SK-N-SH (cell line): ENCODE results near the gene PBX4.
A peak's percentile ranks its signal among the peaks of the same experiment; 100 is the strongest.

Source experiments
- FOXJ3 ChIP-seq: sonication (generic); formaldehyde crosslinking; IDR thresholded peaks from 2 replicates; pipeline ENCODE4 v1.5.1; 2020; ENCODE audit warnings: mild to moderate bottlenecking, missing genetic modification reagents
- GABPA ChIP-seq: IDR thresholded peaks from 2 replicates; pipeline ENCODE4 v1.4.0; 2012; ENCODE audit warnings: low read depth, mild to moderate bottlenecking
- GATA2 ChIP-seq: sonication (generic); formaldehyde crosslinking; IDR thresholded peaks from 2 replicates; pipeline ENCODE4 v1.5.0; 2020; ENCODE audit warnings: mild to moderate bottlenecking, missing genetic modification reagents
- MXI1 ChIP-seq: IDR thresholded peaks from 2 replicates; pipeline ENCODE4 v1.6.1; 2012; ENCODE audit warnings: mild to moderate bottlenecking, low read depth, low read length, improper control_type of control experiment
- POLR2AphosphoS5 ChIP-seq: IDR thresholded peaks from 2 replicates; pipeline ENCODE4 v1.6.1; 2012; ENCODE audit warnings: low read depth, low read length
- RAD21 ChIP-seq: IDR thresholded peaks from 2 replicates; pipeline ENCODE4 v1.6.1; 2012; ENCODE audit warnings: mild to moderate bottlenecking, low read length
- RFX5 ChIP-seq: IDR thresholded peaks from 2 replicates; pipeline ENCODE4 v1.6.1; 2012; ENCODE audit warnings: mild to moderate bottlenecking, improper control_type of control experiment, low read length
- RXRA ChIP-seq: IDR thresholded peaks from 2 replicates; pipeline ENCODE4 v1.4.0; 2012; ENCODE audit warnings: low read depth, mild to moderate bottlenecking, borderline replicate concordance
- TAF1 ChIP-seq: IDR thresholded peaks from 2 replicates; pipeline ENCODE4 v1.6.1; 2012; ENCODE audit warnings: low read depth, mild to moderate bottlenecking, low read length, moderate library complexity, borderline replicate concordance
- TCF12 ChIP-seq: IDR thresholded peaks from 2 replicates; pipeline ENCODE4 v1.4.0; 2012
- YY1 ChIP-seq: IDR thresholded peaks from 2 replicates; pipeline ENCODE4 v1.4.0; 2012; ENCODE audit warnings: low read depth, mild to moderate bottlenecking
- TF ChIP-seq, protein P1 (sequence below): fragments of 200-600 bp; sonication (generic); IDR thresholded peaks from 2 replicates; pipeline ENCODE4 v1.6.1; 2017; ENCODE audit warnings: antibody characterized with exemption, mild to moderate bottlenecking, moderate library complexity
- TF ChIP-seq, protein P2 (sequence below): IDR thresholded peaks from 2 replicates; pipeline ENCODE4 v1.4.0; 2012; ENCODE audit warnings: low read depth, borderline replicate concordance
- TF ChIP-seq, protein P3 (sequence below): IDR thresholded peaks from 2 replicates; pipeline ENCODE4 v1.6.1; 2012; ENCODE audit warnings: mild to moderate bottlenecking, low read depth, low read length, moderate library complexity

DNA sequence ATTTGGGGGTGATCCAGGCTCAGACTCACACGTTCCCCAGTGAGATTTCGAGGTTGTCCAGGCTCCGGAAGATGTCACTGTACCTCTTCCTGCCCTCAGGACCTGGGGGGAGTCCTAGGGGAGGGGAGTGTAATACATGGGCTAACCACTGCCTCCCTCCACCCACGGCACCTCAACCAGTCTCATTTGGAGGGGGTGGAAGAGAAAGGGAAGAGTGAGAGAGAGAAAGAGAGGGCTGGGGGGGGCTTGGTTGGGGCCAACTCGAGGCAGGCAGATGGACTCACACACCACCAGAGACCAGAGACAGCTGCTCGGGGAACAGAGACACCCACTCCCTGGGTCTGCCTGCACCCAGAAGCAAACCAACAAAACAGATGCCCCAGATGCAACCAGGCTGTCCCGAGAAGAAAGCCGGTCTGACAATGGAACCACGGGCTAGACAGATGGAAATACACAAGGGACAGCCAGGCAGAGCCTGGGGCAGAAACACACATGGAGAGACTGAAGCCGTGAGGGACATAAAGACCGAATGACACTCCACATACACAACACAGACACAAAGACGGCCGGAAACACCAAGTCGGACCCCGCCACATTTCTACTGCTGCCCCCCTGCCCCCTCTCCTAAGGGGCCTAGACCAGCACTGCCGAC lies 24.1 kb upstream of the PBX4 start:
- TF ChIP-seq, protein P1, sequence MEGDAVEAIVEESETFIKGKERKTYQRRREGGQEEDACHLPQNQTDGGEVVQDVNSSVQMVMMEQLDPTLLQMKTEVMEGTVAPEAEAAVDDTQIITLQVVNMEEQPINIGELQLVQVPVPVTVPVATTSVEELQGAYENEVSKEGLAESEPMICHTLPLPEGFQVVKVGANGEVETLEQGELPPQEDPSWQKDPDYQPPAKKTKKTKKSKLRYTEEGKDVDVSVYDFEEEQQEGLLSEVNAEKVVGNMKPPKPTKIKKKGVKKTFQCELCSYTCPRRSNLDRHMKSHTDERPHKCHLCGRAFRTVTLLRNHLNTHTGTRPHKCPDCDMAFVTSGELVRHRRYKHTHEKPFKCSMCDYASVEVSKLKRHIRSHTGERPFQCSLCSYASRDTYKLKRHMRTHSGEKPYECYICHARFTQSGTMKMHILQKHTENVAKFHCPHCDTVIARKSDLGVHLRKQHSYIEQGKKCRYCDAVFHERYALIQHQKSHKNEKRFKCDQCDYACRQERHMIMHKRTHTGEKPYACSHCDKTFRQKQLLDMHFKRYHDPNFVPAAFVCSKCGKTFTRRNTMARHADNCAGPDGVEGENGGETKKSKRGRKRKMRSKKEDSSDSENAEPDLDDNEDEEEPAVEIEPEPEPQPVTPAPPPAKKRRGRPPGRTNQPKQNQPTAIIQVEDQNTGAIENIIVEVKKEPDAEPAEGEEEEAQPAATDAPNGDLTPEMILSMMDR: no peak
- TF ChIP-seq POLR2AphosphoS5 (no peak), FOXJ3 (CRISPR knock-in tag) (no peak), YY1 (no peak), RXRA (no peak), RFX5 (no peak), RAD21 (no peak), MXI1 (peak; percentile 92), TAF1 (no peak), GABPA (no peak), GATA2 (no peak), TCF12 (no peak)
- TF ChIP-seq, protein P2, sequence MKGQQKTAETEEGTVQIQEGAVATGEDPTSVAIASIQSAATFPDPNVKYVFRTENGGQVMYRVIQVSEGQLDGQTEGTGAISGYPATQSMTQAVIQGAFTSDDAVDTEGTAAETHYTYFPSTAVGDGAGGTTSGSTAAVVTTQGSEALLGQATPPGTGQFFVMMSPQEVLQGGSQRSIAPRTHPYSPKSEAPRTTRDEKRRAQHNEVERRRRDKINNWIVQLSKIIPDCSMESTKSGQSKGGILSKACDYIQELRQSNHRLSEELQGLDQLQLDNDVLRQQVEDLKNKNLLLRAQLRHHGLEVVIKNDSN: no peak
- TF ChIP-seq, protein P3, sequence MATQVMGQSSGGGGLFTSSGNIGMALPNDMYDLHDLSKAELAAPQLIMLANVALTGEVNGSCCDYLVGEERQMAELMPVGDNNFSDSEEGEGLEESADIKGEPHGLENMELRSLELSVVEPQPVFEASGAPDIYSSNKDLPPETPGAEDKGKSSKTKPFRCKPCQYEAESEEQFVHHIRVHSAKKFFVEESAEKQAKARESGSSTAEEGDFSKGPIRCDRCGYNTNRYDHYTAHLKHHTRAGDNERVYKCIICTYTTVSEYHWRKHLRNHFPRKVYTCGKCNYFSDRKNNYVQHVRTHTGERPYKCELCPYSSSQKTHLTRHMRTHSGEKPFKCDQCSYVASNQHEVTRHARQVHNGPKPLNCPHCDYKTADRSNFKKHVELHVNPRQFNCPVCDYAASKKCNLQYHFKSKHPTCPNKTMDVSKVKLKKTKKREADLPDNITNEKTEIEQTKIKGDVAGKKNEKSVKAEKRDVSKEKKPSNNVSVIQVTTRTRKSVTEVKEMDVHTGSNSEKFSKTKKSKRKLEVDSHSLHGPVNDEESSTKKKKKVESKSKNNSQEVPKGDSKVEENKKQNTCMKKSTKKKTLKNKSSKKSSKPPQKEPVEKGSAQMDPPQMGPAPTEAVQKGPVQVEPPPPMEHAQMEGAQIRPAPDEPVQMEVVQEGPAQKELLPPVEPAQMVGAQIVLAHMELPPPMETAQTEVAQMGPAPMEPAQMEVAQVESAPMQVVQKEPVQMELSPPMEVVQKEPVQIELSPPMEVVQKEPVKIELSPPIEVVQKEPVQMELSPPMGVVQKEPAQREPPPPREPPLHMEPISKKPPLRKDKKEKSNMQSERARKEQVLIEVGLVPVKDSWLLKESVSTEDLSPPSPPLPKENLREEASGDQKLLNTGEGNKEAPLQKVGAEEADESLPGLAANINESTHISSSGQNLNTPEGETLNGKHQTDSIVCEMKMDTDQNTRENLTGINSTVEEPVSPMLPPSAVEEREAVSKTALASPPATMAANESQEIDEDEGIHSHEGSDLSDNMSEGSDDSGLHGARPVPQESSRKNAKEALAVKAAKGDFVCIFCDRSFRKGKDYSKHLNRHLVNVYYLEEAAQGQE: no peak
